Measurements from ENCODE around the gene PIK3CB. TPM values are rescaled to one million over a fixed set of nuclear protein-coding genes. Genes with fewer than 3 reads are reported as not detected.
A peak's percentile ranks its signal among the peaks of the same experiment; 100 is the strongest.

PIK3CB gene
- total RNA-seq, 1 experiment from 2014 or later, result 35.3 TPM

- H3K79me2 ChIP-seq (ENCODE audit: low read length), result no peaks in the 10 kb centered on the region
- H3K9me2 ChIP-seq (replicated peaks; ENCODE audit: insufficient read depth, low read length), result no peaks in the 10 kb centered on the region
- H3K27me3 ChIP-seq (ENCODE audit: low read length), result no peaks in the 10 kb centered on the region
- H3K4me2 ChIP-seq (ENCODE audit: low read depth, low read length, poor library complexity, severe bottlenecking), result no peak overlapping the region
- no peaks in the 10 kb centered on the region for H3K36me3 ChIP-seq (ENCODE audit: insufficient read depth, low read length)
- H3K4me1 ChIP-seq (ENCODE audit: low read length), result no peaks in the 10 kb centered on the region
- H3K9ac ChIP-seq (ENCODE audit: low read length), result no peak overlapping the region
- H3K9me3 ChIP-seq (ENCODE audit: low read length), result no peaks in the 10 kb centered on the region
- H2AFZ ChIP-seq (ENCODE audit: low read length), result no peak overlapping the region
- no peak overlapping the region for H3K27ac ChIP-seq (ENCODE audit: low read length)
- no peaks in the 10 kb centered on the region for H4K20me1 ChIP-seq (ENCODE audit: insufficient read depth, low read depth, low read length)
- no peak overlapping the region for H3K4me3 ChIP-seq (ENCODE audit: low read length)
- DNase-seq, result no peak
Measured at GRCh38 chr3:138872632-138873031, 37.9 kb upstream of the PIK3CB start.

- Histone ChIP-seq H3K4me3 (ENCODE audit: low read length) (no peak overlapping the region), H3K79me2 (ENCODE audit: low read length) (no peaks in the 10 kb centered on the region), H4K20me1 (ENCODE audit: insufficient read depth, low read depth, low read length) (no peaks in the 10 kb centered on the region), H3K27me3 (ENCODE audit: low read length) (no peaks in the 10 kb centered on the region), H3K36me3 (ENCODE audit: insufficient read depth, low read length) (no peaks in the 10 kb centered on the region), H3K9me2 (replicated peaks; ENCODE audit: insufficient read depth, low read length) (no peaks in the 10 kb centered on the region), H3K9ac (ENCODE audit: low read length) (no peak overlapping the region), H3K9me3 (ENCODE audit: low read length) (no peaks in the 10 kb centered on the region), H3K4me2 (ENCODE audit: low read depth, low read length, poor library complexity, severe bottlenecking) (no peak overlapping the region), H3K27ac (ENCODE audit: low read length) (no peak overlapping the region), H2AFZ (ENCODE audit: low read length) (no peak overlapping the region), H3K4me1 (ENCODE audit: low read length) (peaks cover 7% of the 10 kb centered on the region)
- no peak for DNase-seq
Measured at GRCh38 chr3:138867996-138868395, 33.3 kb upstream of the PIK3CB start.

- Histone ChIP-seq H3K36me3 (ENCODE audit: insufficient read depth, low read length) (no peaks in the 10 kb centered on the region), H3K27me3 (ENCODE audit: low read length) (no peaks in the 10 kb centered on the region), H3K4me2 (ENCODE audit: low read depth, low read length, poor library complexity, severe bottlenecking) (peak overlapping the region; percentile 37), H4K20me1 (ENCODE audit: insufficient read depth, low read depth, low read length) (no peaks in the 10 kb centered on the region), H3K9me2 (replicated peaks; ENCODE audit: insufficient read depth, low read length) (no peaks in the 10 kb centered on the region), H3K4me1 (ENCODE audit: low read length) (peaks cover 29% of the 10 kb centered on the region), H3K9ac (ENCODE audit: low read length) (no peak overlapping the region), H3K4me3 (ENCODE audit: low read length) (no peak overlapping the region), H2AFZ (ENCODE audit: low read length) (peak overlapping the region; percentile 18; the same call in 1 of the 2 replicates), H3K9me3 (ENCODE audit: low read length) (no peaks in the 10 kb centered on the region), H3K79me2 (ENCODE audit: low read length) (no peaks in the 10 kb centered on the region), H3K27ac (ENCODE audit: low read length) (no peak overlapping the region)
- no peak for DNase-seq
Measured at GRCh38 chr3:138863776-138864113, 29.0 kb upstream of the PIK3CB start.

- H4K20me1 ChIP-seq (ENCODE audit: insufficient read depth, low read depth, low read length), result no peaks in the 10 kb centered on the region
- peak overlapping the region; percentile 18 for H2AFZ ChIP-seq (ENCODE audit: low read length)
- no peak overlapping the region for H3K4me3 ChIP-seq (ENCODE audit: low read length)
- H3K9ac ChIP-seq (ENCODE audit: low read length), result no peak overlapping the region
- H3K9me3 ChIP-seq (ENCODE audit: low read length), result no peaks in the 10 kb centered on the region
- H3K27me3 ChIP-seq (ENCODE audit: low read length), result no peaks in the 10 kb centered on the region
- H3K79me2 ChIP-seq (ENCODE audit: low read length), result no peaks in the 10 kb centered on the region
- no peaks in the 10 kb centered on the region for H3K9me2 ChIP-seq (replicated peaks; ENCODE audit: insufficient read depth, low read length)
- no peak for DNase-seq
- H3K4me2 ChIP-seq (ENCODE audit: low read depth, low read length, poor library complexity, severe bottlenecking), result peak overlapping the region; percentile 37
- H3K36me3 ChIP-seq (ENCODE audit: insufficient read depth, low read length), result no peaks in the 10 kb centered on the region
- H3K4me1 ChIP-seq (ENCODE audit: low read length), result peaks cover 29% of the 10 kb centered on the region
- H3K27ac ChIP-seq (ENCODE audit: low read length), result no peak overlapping the region
Measured at GRCh38 chr3:138862924-138863775, 28.4 kb upstream of the PIK3CB start.

- H3K4me1 ChIP-seq (ENCODE audit: low read length), result peaks cover 29% of the 10 kb centered on the region
- H3K9ac ChIP-seq (ENCODE audit: low read length), result no peak overlapping the region
- DNase-seq, result peak; percentile 45
- no peaks in the 10 kb centered on the region for H3K9me2 ChIP-seq (replicated peaks; ENCODE audit: insufficient read depth, low read length)
- H4K20me1 ChIP-seq (ENCODE audit: insufficient read depth, low read depth, low read length), result no peaks in the 10 kb centered on the region
- H3K9me3 ChIP-seq (ENCODE audit: low read length), result no peaks in the 10 kb centered on the region
- H3K4me3 ChIP-seq (ENCODE audit: low read length), result no peak overlapping the region
- no peaks in the 10 kb centered on the region for H3K79me2 ChIP-seq (ENCODE audit: low read length)
- H3K27me3 ChIP-seq (ENCODE audit: low read length), result no peaks in the 10 kb centered on the region
- H3K27ac ChIP-seq (ENCODE audit: low read length), result no peak overlapping the region
- H2AFZ ChIP-seq (ENCODE audit: low read length), result peak overlapping the region; percentile 18
- H3K4me2 ChIP-seq (ENCODE audit: low read depth, low read length, poor library complexity, severe bottlenecking), result peak overlapping the region; percentile 37
- H3K36me3 ChIP-seq (ENCODE audit: insufficient read depth, low read length), result no peaks in the 10 kb centered on the region
Measured at GRCh38 chr3:138862531-138862923, 27.8 kb upstream of the PIK3CB start.

GRCh38 chr3:138861798-138862197, 27.1 kb upstream of the PIK3CB start:
- Histone ChIP-seq H3K9ac (ENCODE audit: low read length) (no peak overlapping the region), H3K36me3 (ENCODE audit: insufficient read depth, low read length) (no peaks in the 10 kb centered on the region), H3K4me3 (ENCODE audit: low read length) (no peak overlapping the region), H3K27me3 (ENCODE audit: low read length) (no peaks in the 10 kb centered on the region), H3K27ac (ENCODE audit: low read length) (no peak overlapping the region), H3K9me2 (replicated peaks; ENCODE audit: insufficient read depth, low read length) (no peaks in the 10 kb centered on the region), H3K79me2 (ENCODE audit: low read length) (no peaks in the 10 kb centered on the region), H3K9me3 (ENCODE audit: low read length) (no peaks in the 10 kb centered on the region), H4K20me1 (ENCODE audit: insufficient read depth, low read depth, low read length) (no peaks in the 10 kb centered on the region), H3K4me2 (ENCODE audit: low read depth, low read length, poor library complexity, severe bottlenecking) (no peak overlapping the region), H2AFZ (ENCODE audit: low read length) (0 out of 2 replicates have a peak overlapping the region, but pooled peaks have one; percentile 3), H3K4me1 (ENCODE audit: low read length) (peaks cover 29% of the 10 kb centered on the region)
- no peak for DNase-seq

- Histone ChIP-seq H4K20me1 (ENCODE audit: insufficient read depth, low read depth, low read length) (no peaks in the 10 kb centered on the region), H3K27me3 (ENCODE audit: low read length) (no peaks in the 10 kb centered on the region), H3K27ac (ENCODE audit: low read length) (no peak overlapping the region), H3K4me1 (ENCODE audit: low read length) (peaks cover 10% of the 10 kb centered on the region), H3K79me2 (ENCODE audit: low read length) (no peaks in the 10 kb centered on the region), H3K4me3 (ENCODE audit: low read length) (no peak overlapping the region), H2AFZ (ENCODE audit: low read length) (no peak overlapping the region; the same call in 1 of the 2 replicates), H3K4me2 (ENCODE audit: low read depth, low read length, poor library complexity, severe bottlenecking) (no peak overlapping the region), H3K9ac (ENCODE audit: low read length) (no peak overlapping the region), H3K36me3 (ENCODE audit: insufficient read depth, low read length) (no peaks in the 10 kb centered on the region), H3K9me3 (ENCODE audit: low read length) (no peaks in the 10 kb centered on the region), H3K9me2 (replicated peaks; ENCODE audit: insufficient read depth, low read length) (no peaks in the 10 kb centered on the region)
- no peak for DNase-seq
Measured at GRCh38 chr3:138856799-138857198, 22.1 kb upstream of the PIK3CB start.

GRCh38 chr3:138854940-138855339, 20.2 kb upstream of the PIK3CB start:
- Histone ChIP-seq H3K4me1 (ENCODE audit: low read length) (no peaks in the 10 kb centered on the region), H3K27ac (ENCODE audit: low read length) (no peak overlapping the region), H2AFZ (ENCODE audit: low read length) (no peak overlapping the region), H3K79me2 (ENCODE audit: low read length) (no peaks in the 10 kb centered on the region), H3K27me3 (ENCODE audit: low read length) (no peaks in the 10 kb centered on the region), H4K20me1 (ENCODE audit: insufficient read depth, low read depth, low read length) (no peaks in the 10 kb centered on the region), H3K9ac (ENCODE audit: low read length) (no peak overlapping the region), H3K9me3 (ENCODE audit: low read length) (no peaks in the 10 kb centered on the region), H3K9me2 (replicated peaks; ENCODE audit: insufficient read depth, low read length) (no peaks in the 10 kb centered on the region), H3K4me2 (ENCODE audit: low read depth, low read length, poor library complexity, severe bottlenecking) (no peak overlapping the region), H3K4me3 (ENCODE audit: low read length) (no peak overlapping the region), H3K36me3 (ENCODE audit: insufficient read depth, low read length) (no peaks in the 10 kb centered on the region)
- no peak for DNase-seq
